K562 (cell line): Measurements from ENCODE around the gene PPL. TPM values are rescaled to one million over a fixed set of nuclear protein-coding genes. Genes with fewer than 3 reads are reported as not detected.

Experiments used
- ATAC-seq: fragments of 200-7000 bp; cut with Tn5 transposase; 3 replicates; pipeline ENCODE4 v1.9.1; 2020; ENCODE audit warnings: moderate library complexity
- BruUV-seq: library from RNA; stranded (reverse); fragments of 400-500 nt; replicated peaks from 2 replicates; lab custom pipeline; 2021; lab: Mats Ljungman, UMichigan
- CTCF ChIA-PET: fragments of 300-600 bp; formaldehyde crosslinking; extraction: SDS; loops from one replicate; lab custom pipeline; 2021; ENCODE audit warnings: low intra/inter-chr PET ratio; lab: Yijun Ruan, JAX
- POLR2A ChIA-PET: fragments of 300-600, 350-650 bp; sonication (Branson Sonifier 250); formaldehyde crosslinking; extraction: SDS; loops from one replicate; lab custom pipeline; 2021; ENCODE audit warnings: antibody characterized with exemption, inconsistent platforms; lab: Yijun Ruan, JAX
- DNase-seq, 4 experiments: peaks; one replicate each; pipeline versions ENCODE4 v3.0.0 to v3.0.0-alpha.2; 2011 to 2018; ENCODE audit warnings: low spot score in 3 of 4, mixed read lengths in 3 of 4; ENCODE audit errors: extremely low read depth in 1 of 4
- FAIRE-seq: peaks from 2 replicates; lab custom pipeline; 2011; peaks lifted over from hg19 to GRCh38; lab: Jason Lieb, UNC
- H2AFZ ChIP-seq: 2 replicates; pipeline ENCODE4 v1.6.0; 2011; ENCODE audit warnings: low read depth, low read length, control low read depth, inconsistent platforms
- H3K27ac ChIP-seq: fragments of 200-600 bp; 3 replicates; pipeline ENCODE4 v1.8.0; 2011; ENCODE audit warnings: low read depth, mild to moderate bottlenecking, control low read depth, inconsistent platforms, low read length, moderate library complexity, mixed read lengths; ENCODE audit errors: extremely low read depth
- H3K27me3 ChIP-seq, 2 experiments: fragments of 300-600 bp in 1 of 2; 2 replicates in 1 of 2; 3 replicates in 1 of 2; pipeline versions ENCODE4 v1.6.0 to v1.8.0; 2011; ENCODE audit warnings: inconsistent platforms in 2 of 2, low read length in 2 of 2, mild to moderate bottlenecking in 1 of 2, mixed read lengths in 1 of 2, moderate library complexity in 1 of 2; ENCODE audit not compliant: control insufficient read depth in 2 of 2, insufficient read depth in 2 of 2
- H3K36me3 ChIP-seq: fragments of 300-600 bp; 3 replicates; pipeline ENCODE4 v1.8.0; 2011; ENCODE audit warnings: mild to moderate bottlenecking, low read length, inconsistent platforms; ENCODE audit not compliant: control insufficient read depth, insufficient read depth
- H3K4me1 ChIP-seq, 2 experiments: fragments of 200-600 bp in 1 of 2; replicated peaks in 1 of 2; 2 replicates in 1 of 2; 3 replicates in 1 of 2; pipeline versions ENCODE4 v1.5.1 to v1.8.0; 2011; ENCODE audit warnings: inconsistent platforms in 2 of 2, low read length in 2 of 2, mild to moderate bottlenecking in 1 of 2, mixed read lengths in 1 of 2, moderate library complexity in 1 of 2; ENCODE audit not compliant: control insufficient read depth in 2 of 2, insufficient read depth in 2 of 2
- H3K4me2 ChIP-seq: 2 replicates; pipeline ENCODE4 v1.6.1; 2011; ENCODE audit warnings: low read length, control low read depth, inconsistent platforms, mixed read lengths; ENCODE audit not compliant: insufficient read depth
- H3K4me3 ChIP-seq: fragments of 200-600 bp; sonication (generic), shearing (Covaris generic); 2 replicates; pipeline ENCODE4 v1.5.1; 2016; ENCODE audit warnings: control low read depth, inconsistent platforms
- H3K79me2 ChIP-seq: fragments of 200-600 bp; 3 replicates; pipeline ENCODE4 v1.8.0; 2011; ENCODE audit warnings: low read length, inconsistent platforms; ENCODE audit not compliant: control insufficient read depth, insufficient read depth
- H3K9ac ChIP-seq, 2 experiments: 2 replicates each; pipeline versions ENCODE4 v1.6.0 to v1.6.1; 2011; ENCODE audit warnings: low read depth in 2 of 2, low read length in 2 of 2, control low read depth in 1 of 2, inconsistent platforms in 1 of 2, mild to moderate bottlenecking in 1 of 2, mixed read lengths in 1 of 2; ENCODE audit not compliant: insufficient read depth in 1 of 2
- H3K9me1 ChIP-seq: one replicate; pipeline ENCODE4 v1.6.0; 2011; ENCODE audit warnings: inconsistent platforms, mild to moderate bottlenecking, low read length, moderate library complexity; ENCODE audit not compliant: control insufficient read depth, insufficient read depth
- H3K9me3 ChIP-seq: replicated peaks from 2 replicates; pipeline ENCODE4 v1.5.1; 2011; ENCODE audit warnings: low read depth, low read length, inconsistent platforms; ENCODE audit not compliant: control insufficient read depth, insufficient read depth
- H4K20me1 ChIP-seq: replicated peaks from 2 replicates; pipeline ENCODE4 v1.6.1; 2011; ENCODE audit warnings: low read length, inconsistent platforms, mixed read lengths; ENCODE audit not compliant: control insufficient read depth, insufficient read depth
- ARID3B ChIP-seq: fragments of 250-450 bp; sonication (Bioruptor Pico); IDR thresholded peaks from 2 replicates; pipeline ENCODE4 v1.4.0; 2020; ENCODE audit warnings: borderline replicate concordance
- CBX1 ChIP-seq: sonication (generic); IDR thresholded peaks from 2 replicates; pipeline ENCODE4 v1.6.1; 2016; ENCODE audit warnings: antibody characterized with exemption, low read depth, mild to moderate bottlenecking
- CTBP1 ChIP-seq: fragments of 450-650 bp; IDR thresholded peaks from 2 replicates; pipeline ENCODE4 v1.6.1; 2016; ENCODE audit warnings: borderline replicate concordance
- HDAC3 ChIP-seq: fragments of 450-650 bp; IDR thresholded peaks from 2 replicates; pipeline ENCODE4 v1.6.1; 2018; ENCODE audit warnings: borderline replicate concordance, mild to moderate bottlenecking, moderate library complexity; ENCODE audit not compliant: partially characterized antibody
- HDAC6 ChIP-seq: IDR thresholded peaks from 2 replicates; pipeline ENCODE4 v1.6.1; 2012; ENCODE audit warnings: low read depth, mild to moderate bottlenecking, control low read depth, inconsistent platforms, low read length, moderate library complexity
- HIVEP1 ChIP-seq: fragments of 250-450 bp; sonication (Bioruptor Pico); IDR thresholded peaks from 2 replicates; pipeline ENCODE4 v1.4.0; 2020; ENCODE audit warnings: mild to moderate bottlenecking
- NFIC ChIP-seq: fragments of 450-650 bp; IDR thresholded peaks from 2 replicates; pipeline ENCODE4 v1.6.1; 2017; ENCODE audit warnings: mild to moderate bottlenecking, inconsistent platforms
- NONO ChIP-seq, 2 experiments: fragments of 200-400 bp in 1 of 2; fragments of 450-650 bp in 1 of 2; formaldehyde crosslinking in 1 of 2; IDR thresholded peaks; 2 replicates each; pipeline ENCODE4 v1.6.1; 2017; ENCODE audit warnings: low read depth in 2 of 2, mild to moderate bottlenecking in 2 of 2, moderate library complexity in 2 of 2, low read length in 1 of 2
- NUFIP1 ChIP-seq: fragments of 450-650 bp; IDR thresholded peaks from 2 replicates; pipeline ENCODE4 v1.6.1; 2018; ENCODE audit not compliant: partially characterized antibody
- PATZ1 ChIP-seq: fragments of 250-450 bp; sonication (Bioruptor Pico); IDR thresholded peaks from 2 replicates; pipeline ENCODE4 v1.5.0; 2020; ENCODE audit warnings: mild to moderate bottlenecking, borderline replicate concordance
- POLR2AphosphoS5 ChIP-seq: IDR thresholded peaks from 2 replicates; pipeline ENCODE4 v1.6.1; 2011; ENCODE audit warnings: mild to moderate bottlenecking, low read depth, low read length, moderate library complexity; ENCODE audit not compliant: control insufficient read depth, insufficient read depth
- SRSF9 ChIP-seq: fragments of 200-400 bp; formaldehyde crosslinking; IDR thresholded peaks from 2 replicates; pipeline ENCODE4 v1.6.1; 2017; ENCODE audit warnings: low read depth, low read length, borderline replicate concordance
- SUPT5H ChIP-seq: fragments of 450-650 bp; IDR thresholded peaks from 2 replicates; pipeline ENCODE4 v1.6.1; 2016
- ZNF740 ChIP-seq, 3 experiments: fragments of 200-800 bp in 1 of 3; sonication (Bioruptor generic) in 1 of 3; sonication (generic) in 1 of 3; formaldehyde crosslinking in 1 of 3; IDR thresholded peaks; 2 replicates each; pipeline versions ENCODE4 v1.6.1 to v1.8.0; 2016 to 2022; ENCODE audit warnings: mild to moderate bottlenecking in 2 of 3, missing compliant biosample characterization in 2 of 3, missing genetic modification characterization in 2 of 3, missing genetic modification reagents in 1 of 3
- ZNF75A ChIP-seq: fragments of 450-650 bp; formaldehyde crosslinking; IDR thresholded peaks from 2 replicates; pipeline ENCODE4 v1.4.0; 2020; ENCODE audit warnings: mild to moderate bottlenecking
- WGBS: fragments of 100-300 bp; shearing (Covaris generic); methylation state at CpG from one replicate; pipeline ENCODE4 v1.1.6; 2016; ENCODE audit warnings: low coverage, mixed read lengths; ENCODE audit not compliant: insufficient coverage; ENCODE audit errors: missing lambda C conversion rate; 5-methylcytosine and 5-hydroxymethylcytosine counted together
- in situ Hi-C: fragments of 300-500 bp; cut with MboI; formaldehyde crosslinking; loops from 4 replicates; pipeline ENCODE4 v1.15.0; 2018; ENCODE audit warnings: inconsistent platforms, mixed read lengths
- intact Hi-C: fragments of 100-400 bp; cut with micrococcal nuclease; formaldehyde crosslinking; loops from 2 replicates; pipeline ENCODE4 v1.14.2; 2022
- polyA plus RNA-seq, 8 experiments: library from polyadenylated mRNA; depleted of rRNA in 4 of 8; stranded (reverse) in 5 of 8; unstranded in 3 of 8; fragments of >200 nt; fragmentation: Nextera tagmentation in 2 of 8; fragmentation: Illumina TruSeq in 1 of 8; extraction: Ambion mirVana in 2 of 8; extraction: Trizol in 1 of 8; gene quantifications; 2 replicates each; pipeline versions ENCODE4 v1.2.1 to v1.2.3, GENCODE V29; 2011 to 2014; ENCODE audit warnings: inconsistent platforms in 1 of 8, missing spikeins in 1 of 8
- total RNA-seq, 7 experiments: library from RNA; depleted of rRNA in 6 of 7; stranded (reverse); fragments of >200 nt in 6 of 7; fragmentation: Illumina TruSeq in 2 of 7; extraction: Trizol in 2 of 7; gene quantifications; 2 replicates each; pipeline versions ENCODE4 v1.2.1 to v1.2.3, GENCODE V29; 2011 to 2021; ENCODE audit warnings: low replicate concordance in 1 of 7
- TF ChIP-seq, protein P1 (sequence below): fragments of 450-650 bp; IDR thresholded peaks from 2 replicates; pipeline ENCODE4 v1.6.1; 2016

The PPL gene
- total and polyA plus RNA-seq, 9 of the 15 experiments (the other 6 are each of a cell fraction or from before 2014, with no cell fraction given), result 0.01 to 0.15 (median 0.07) TPM; not detected in 3

- H3K36me3 ChIP-seq, result peaks cover 82% of the 10 kb centered on the region
- peaks cover 3% of the 10 kb centered on the region for H3K9me1 ChIP-seq
- BruUV-seq, result no TSS peak
- DNase-seq, result peak in 1 of 4 experiments; percentile 53
- H2AFZ ChIP-seq, result no peak overlapping the region
- ATAC-seq, result peak; percentile 46
- H3K27me3 ChIP-seq, result no peaks in the 10 kb centered on the region
- peaks cover 25 to 38% of the 10 kb centered on the region in 2 experiments; a peak in 4 of 5 replicates for H3K4me1 ChIP-seq
- H3K4me2 ChIP-seq, result no peak overlapping the region
- H3K27ac ChIP-seq, result no peak overlapping the region
- POLR2A ChIA-PET, result interaction anchor here (0.9 kb wide), 1 partner anchor 8 kb away, joined by 5 read pairs; no protein-coding TSS in a partner anchor
- no peak overlapping the region for H3K9ac ChIP-seq
- intact Hi-C loops, result loop anchor here (10.0 kb wide), 1 partner anchor 52 kb away; the partner anchor contains the start of gene PPL
- H3K4me3 ChIP-seq, result no peak overlapping the region
- in situ Hi-C loops, result no loop called here
- CTCF ChIA-PET, result no interaction called here
- H4K20me1 ChIP-seq, result no peaks in the 10 kb centered on the region; the same call in 1 of the 2 replicates
- FAIRE-seq, result peak; percentile 75
- peaks cover 7% of the 10 kb centered on the region; the same call in 1 of the 2 replicates for H3K9me3 ChIP-seq
- WGBS, result 65% methylated on average over 10 of the region's 11 CpGs
- H3K79me2 ChIP-seq, result no peaks in the 10 kb centered on the region
- TF ChIP-seq NUFIP1 (no peak), HDAC6 (no peak), ZNF75A (no peak), CBX1 (no peak), NFIC (peak; percentile 58), CTBP1 (peak; percentile 44; the same call in 1 of the 2 replicates), ARID3B (CRISPR knock-in tag) (no peak), HIVEP1 (no peak), HDAC3 (no peak), POLR2AphosphoS5 (no peak), SUPT5H (0 out of 2 replicates have a peak, but pooled peaks have one; percentile 18), ZNF740 (CRISPR knock-in tag; IDR thresholded peaks at IDR 0.05) (no peak), ZNF740 (tag; IDR thresholded peaks at IDR 0.05) (peak in 1 of 2 experiments; percentile 8; a peak in 1 of 4 replicates), SRSF9 (no peak), PATZ1 (no peak), NONO (IDR thresholded peaks at IDR 0.05; ENCODE audit: low read depth in 2 of 2, low read length in 1 of 2) (no peak)
- TF ChIP-seq, protein P1, sequence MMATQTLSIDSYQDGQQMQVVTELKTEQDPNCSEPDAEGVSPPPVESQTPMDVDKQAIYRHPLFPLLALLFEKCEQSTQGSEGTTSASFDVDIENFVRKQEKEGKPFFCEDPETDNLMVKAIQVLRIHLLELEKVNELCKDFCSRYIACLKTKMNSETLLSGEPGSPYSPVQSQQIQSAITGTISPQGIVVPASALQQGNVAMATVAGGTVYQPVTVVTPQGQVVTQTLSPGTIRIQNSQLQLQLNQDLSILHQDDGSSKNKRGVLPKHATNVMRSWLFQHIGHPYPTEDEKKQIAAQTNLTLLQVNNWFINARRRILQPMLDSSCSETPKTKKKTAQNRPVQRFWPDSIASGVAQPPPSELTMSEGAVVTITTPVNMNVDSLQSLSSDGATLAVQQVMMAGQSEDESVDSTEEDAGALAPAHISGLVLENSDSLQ, result peak; percentile 63
Measured at GRCh38 chr16:4882633-4883285, 54.2 kb downstream of the PPL start.
